HG03135 (cell line): Measurements from ENCODE around the gene MRPL11.

Experiments used
- ATAC-seq: cut with Tn5 transposase; IDR thresholded peaks from one replicate; pipeline ENCODE4 v1.9.1; 2021; ENCODE audit warnings: mild to moderate bottlenecking, moderate library complexity; ENCODE audit not compliant: unreplicated experiment

Gene MRPL11

DNA sequence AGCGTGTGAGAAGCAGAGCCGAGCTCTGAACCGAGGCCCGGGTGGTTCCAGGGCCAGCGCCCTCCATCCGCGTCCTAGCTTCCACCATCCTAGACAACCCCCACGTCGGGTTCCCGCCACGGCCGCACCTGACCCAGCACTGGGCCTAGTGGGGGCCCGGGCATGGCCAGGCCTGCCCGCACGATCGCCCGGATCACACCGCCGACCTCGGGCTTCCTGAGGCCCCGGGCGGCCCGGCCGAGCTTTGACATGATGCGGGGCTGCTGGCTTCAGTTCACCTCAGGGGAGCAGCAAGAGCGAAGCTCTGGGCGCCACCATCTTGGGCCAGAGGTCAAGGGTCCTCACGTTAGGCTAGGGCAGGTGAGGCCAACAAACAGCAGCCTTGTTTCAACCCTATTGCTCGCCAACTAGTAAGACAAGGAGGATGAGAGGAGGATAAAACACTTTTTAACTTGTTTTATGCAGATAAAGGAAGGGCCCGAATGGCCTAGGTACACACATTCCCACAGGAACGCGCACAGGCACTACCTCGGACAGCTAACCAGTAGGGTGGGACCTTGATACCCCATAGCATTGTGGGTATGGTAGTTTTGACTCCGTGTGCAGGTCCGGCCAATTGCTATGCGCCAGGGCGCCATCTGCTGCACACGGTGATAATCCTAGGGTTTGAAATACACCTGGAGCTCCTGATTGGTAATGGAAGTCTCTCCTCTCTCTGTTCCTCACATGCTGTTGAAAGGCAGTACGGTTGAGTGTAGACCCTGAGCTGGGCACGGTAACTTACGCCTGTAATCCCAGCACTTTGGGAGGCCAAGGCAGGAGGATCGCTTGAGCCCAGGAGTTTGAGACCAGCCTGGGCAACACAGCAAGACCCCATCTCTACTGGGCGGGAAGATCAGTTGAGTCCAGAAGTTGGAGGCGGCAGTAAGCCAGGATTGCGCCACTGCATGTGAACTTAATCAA lies at the start of gene MRPL11:
Gene MRPL11, minus strand, starts transcription at position 345 of the 963 bp plus-strand sequence. Its CDS starts 94 bp downstream, at position 251.
- ATAC-seq, result peak; percentile 91

DNA sequence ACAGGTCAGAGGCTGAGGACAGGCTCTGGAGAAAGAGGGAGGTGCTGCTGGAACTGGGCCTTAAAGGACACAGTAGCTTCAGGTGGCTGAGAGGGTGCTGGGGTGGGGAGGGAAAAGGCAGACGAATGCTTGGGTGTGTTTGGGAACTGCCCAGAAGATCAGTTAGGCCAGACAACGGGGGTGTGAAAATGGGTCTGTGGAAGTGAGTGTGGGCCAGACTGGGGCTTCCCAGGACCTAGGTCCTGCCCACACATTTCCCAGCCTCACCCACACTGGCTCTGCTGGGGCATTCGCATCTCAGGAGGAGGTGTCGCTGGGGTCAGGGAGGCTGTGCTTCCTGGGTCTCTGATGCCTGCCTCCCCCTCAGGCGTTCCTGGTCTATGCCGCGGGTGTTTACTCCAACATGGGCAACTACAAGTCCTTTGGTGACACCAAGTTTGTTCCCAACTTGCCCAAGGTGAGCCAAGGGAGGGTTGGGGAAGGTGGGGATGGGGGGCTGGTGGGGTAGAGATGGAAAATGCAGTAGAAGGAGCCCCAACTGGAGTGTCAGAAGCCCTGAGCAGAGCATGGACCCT lies 46.2 kb upstream of the MRPL11 start:
- no peak for ATAC-seq

DNA sequence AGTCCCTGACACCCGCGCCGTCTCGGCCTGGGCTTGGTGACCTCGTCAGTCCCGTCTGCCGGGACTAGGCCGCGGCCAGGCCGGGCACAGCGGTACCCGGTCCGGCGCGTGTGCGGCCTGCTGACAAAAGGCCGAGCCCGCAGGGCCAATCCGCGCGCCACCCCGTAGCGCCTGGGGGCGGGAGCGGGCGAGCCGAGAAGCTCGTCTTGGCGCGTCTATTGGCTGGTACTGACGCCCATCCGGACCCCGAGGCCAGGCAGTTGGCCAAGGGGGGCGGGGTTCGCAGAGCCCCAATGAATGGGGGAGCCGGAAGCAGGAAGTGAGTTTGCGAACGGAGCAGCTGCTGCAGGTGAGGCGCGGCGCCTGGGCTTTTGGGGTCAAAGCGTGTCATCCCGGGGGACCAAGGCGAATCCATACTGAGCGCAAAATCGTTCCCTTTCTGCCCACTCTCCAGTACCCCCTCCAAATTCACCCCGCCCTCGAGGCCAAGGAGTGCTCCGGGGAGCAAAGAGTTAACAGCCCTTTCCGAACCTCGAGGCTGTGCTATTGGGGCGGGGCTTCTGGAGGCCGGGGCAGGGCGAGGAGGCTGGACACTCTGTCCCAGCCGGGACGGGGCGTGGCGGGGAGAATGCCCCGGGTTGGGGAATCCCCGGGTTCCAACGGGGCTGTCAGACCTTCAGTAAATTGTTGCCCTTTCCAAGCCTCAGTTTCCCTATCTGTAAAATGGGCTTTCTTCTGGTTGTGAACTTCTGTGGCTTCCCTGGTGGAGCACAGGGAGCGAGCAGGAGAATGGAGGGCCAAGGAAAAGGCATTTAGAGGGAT lies 41.7 kb upstream of the MRPL11 start, which contains the start of gene DPP3:
Gene DPP3, plus strand, starts transcription at position 318 of the 822 bp plus-strand sequence. CDS start 1,767 bp downstream, outside the sequence.
- ATAC-seq, result peak; percentile 88

DNA sequence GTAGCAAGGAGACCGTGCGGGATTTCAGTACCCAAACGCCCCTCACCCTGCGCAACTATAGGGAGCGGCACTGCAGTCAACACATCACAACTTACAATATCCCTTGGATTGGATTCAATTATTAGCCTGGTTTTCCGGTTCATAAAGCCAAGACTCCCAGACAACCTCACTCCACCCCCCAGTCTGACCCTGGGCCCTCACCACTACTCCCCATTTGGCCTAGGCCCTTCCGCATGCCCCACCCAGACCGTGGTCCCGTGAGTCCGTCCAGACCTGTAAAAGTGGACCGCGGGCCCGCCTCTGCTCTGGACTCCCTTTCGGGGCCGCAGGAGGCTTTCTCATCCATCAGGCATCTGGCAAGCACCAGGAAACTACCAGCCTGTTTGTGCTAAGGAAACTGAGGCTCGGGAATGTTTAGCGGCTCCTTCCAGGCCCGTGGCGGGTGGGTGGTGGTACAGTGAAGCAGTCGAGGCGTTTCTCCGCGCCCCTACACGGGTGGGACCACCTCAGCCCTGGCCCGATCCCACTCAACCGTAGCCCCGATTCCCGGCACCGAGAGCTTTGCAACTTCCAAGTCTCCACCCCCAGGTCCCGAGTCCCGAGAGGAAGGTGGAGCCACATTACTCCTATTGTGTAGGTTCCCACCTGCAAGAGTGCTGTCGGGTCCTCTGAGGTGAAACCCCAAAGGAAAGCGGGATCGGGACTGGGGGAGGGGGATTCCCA lies 40.9 kb upstream of the MRPL11 start:
- ATAC-seq, result no peak

- no peak for ATAC-seq
Observed at GRCh38 chr11:66478729-66479393, 40.2 kb upstream of the MRPL11 start.

DNA sequence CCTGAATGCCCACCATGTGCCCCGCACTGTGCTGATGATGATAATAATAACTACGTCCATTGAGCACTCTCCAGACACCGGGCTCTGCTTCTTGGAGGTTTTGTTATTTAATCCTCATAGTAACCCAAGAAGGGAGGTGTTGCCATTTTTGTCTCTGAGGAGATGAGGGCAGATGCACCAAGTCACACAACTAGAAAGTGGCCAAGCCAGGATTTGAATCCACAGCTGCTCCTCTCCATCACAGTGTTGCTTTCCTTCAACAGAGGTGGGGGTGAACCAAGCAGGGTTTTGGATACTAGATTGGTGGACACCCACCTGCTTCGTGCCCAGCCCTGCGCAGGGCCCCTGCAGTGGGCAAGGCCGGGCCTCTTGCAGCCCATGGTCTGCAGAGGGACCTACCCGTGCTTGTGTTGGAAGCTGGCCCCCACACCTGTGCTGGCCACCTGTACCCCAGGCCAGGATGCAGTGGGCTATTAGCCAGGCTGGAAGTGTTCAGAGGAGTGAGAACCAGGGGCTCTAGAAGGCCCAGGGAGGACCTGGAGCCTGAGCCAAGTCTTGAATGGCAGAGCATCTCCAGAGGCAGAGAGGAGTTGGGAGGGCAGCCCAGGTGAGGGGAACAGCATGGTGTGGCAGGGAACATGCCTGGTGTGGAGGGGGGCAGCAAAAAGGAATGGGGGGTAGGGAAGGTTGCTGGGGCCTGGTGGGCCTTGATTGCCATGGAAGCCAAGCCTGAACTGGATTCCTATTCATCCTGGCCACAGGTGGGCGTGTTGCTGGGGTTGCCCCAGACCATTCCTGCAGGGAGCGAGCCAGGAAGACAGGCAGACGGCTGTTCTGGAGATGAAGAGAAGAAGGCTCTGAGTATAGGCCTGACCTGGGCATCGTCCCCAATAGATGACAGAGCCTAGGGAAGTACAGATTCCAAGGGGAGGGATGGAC lies 38.9 kb upstream of the MRPL11 start:
- no peak for ATAC-seq

DNA sequence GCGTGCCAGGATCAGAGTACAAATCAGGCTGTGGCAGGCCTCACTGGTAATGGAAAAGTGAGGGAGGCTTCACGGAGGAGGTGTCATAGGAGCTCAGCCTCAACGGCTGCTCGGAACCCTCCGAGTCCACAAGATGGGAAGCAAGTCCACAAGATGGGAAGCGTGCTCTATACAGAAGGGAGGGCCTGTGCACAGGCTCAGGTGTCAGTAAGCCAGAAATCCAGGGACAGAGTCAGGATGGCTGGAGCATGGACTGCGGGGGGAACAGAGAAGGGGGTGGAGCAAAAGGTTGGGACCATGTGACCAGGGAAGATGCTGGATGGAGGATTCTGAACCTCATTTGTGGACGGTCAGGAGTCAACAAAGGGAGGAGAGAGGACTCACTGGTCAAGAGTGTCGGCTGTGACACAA lies 38.2 kb upstream of the MRPL11 start:
- no peak for ATAC-seq

DNA sequence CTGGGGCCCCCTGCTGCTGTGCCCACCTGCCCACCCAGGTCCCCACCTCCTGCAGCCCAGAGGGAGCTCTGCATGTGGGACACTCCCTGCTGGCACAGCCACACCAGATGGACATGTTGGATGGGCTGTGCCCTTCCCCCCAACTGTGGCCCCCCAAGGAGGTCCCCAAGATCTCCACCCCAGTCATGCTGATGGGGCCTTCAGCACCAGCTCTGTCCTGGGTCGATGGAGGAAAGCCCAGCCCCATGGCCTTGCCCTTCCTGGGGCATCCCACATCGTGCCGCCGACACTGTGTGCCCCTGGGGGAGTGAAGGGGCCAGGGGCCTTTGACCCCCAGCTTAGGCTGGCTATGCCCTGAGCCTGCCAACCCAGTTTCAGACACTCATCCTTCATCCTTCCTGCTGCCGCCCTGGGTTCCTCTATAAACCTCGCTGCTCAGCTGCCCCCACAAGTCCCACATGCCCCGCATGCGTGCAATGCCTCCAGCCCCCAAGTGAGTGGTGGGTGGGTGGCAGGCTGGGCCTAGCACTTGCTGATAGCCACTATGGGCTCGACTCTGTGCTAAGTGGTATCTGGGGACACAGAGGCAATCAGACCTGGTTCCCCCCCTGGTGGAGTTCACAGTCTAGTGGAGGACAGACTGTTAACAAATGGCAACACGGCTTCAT lies 37.7 kb upstream of the MRPL11 start:
- ATAC-seq, result no peak

DNA sequence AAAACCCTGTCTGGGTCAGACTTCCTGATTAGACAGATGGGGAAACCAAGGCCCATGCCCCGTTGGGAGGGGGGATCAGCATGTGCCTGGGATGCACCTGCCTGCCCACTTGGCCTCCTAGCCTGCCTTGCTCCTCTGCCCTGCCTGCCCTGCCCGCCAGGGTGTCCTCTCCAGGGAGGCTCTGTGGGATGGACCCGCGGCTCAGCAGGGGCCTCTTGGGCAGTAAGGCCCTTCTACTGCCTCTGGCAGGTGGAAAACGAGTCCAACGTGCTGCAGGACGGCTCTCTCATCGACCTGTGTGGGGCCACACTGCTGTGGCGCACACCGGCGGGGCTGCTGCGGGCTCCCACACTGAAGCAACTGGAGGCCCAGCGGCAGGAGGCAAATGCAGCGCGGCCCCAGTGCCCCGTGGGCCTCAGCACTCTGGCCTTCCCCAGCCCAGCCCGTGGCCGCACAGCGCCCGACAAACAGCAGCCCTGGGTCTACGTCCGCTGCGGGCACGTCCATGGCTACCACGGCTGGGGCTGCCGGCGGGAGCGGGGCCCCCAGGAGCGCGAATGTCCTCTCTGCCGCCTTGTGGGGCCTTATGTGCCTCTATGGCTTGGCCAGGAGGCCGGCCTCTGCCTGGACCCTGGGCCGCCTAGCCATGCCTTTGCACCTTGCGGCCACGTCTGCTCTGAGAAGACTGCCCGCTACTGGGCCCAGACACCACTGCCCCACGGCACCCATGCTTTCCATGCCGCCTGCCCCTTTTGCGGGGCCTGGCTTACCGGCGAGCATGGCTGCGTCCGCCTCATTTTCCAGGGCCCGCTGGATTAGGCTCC lies 36.9 kb upstream of the MRPL11 start:
- ATAC-seq, result no peak

DNA sequence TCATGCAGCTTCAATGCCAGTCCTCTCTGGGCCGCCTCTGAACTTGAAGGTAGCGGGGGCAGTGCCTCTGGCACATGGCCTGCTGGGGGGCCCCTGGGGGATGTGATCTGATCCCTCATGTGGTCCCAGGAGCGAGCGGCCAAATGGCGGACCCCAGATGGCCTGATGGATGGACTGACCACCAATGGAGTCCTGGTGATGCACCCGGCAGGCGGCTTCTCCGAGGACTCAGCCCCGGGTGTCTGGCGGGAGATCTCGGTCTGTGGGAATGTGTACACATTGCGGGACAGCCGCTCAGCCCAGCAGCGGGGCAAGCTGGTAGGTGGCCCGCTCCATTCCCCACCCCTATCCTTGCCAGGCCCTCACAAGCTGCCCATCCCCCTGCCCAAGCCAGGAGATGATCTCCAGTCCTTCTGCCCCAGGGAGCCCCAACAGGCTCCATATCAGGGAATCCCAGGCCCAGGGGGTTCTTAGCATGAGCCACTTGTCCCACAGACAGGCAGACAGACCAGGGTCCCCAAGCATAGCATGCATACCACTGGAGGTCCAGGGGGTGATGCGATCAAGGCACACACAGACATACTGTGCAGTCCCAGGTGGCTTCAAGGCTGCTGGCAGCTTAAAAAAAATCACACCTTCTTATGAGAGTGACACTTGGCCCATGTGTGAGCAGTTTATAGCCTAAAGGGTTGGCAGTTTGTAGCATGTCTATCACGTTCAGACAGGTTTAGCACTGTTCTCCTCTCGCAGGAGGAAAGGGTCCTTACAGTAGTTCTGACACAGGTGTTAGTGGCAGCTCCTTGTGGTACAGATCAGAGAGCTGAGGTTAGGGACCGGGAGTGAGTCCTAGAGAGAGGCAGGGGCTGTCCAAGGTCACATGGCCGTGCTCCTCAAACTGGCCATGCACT lies 35.2 kb upstream of the MRPL11 start:
- ATAC-seq, result no peak

DNA sequence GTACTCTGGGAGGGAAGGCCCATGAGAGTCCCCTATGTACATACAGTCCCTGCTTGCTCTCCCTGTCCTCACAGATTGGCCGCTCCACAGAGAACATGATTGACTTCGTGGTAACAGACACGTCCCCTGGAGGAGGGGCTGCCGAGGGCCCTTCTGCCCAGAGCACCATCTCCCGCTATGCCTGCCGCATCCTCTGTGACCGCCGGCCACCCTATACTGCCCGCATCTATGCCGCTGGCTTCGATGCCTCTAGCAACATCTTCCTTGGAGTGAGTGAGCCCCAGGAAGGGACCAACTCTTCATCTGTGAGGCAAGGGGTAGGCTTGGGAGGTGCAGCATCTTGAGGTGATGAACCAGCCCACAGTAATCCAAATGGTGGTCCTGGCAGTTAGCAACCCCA lies 34.5 kb upstream of the MRPL11 start:
- ATAC-seq, result no peak

DNA sequence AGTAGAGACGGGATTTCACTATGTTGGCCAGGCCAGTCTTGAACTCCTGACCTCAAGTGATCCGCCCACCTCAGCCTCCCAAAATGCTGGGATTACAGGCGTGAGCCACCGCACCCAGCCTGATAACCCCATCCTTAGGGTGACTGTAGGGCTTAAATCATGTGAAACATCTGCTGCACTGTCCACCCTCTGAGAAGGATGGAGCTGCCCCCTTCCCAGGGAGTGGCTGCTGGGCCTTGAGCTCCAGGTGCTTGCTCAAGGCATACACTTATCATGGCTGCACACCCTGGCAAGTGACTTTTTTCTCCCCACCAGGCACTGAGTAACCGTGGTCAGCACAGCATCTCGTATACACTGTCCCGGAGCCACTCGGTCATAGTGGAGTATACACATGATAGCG lies 33.4 kb upstream of the MRPL11 start:
- ATAC-seq, result no peak

GRCh38 chr11:66471142-66471541 lies 32.5 kb upstream of the MRPL11 start:
- ATAC-seq, result no peak

DNA sequence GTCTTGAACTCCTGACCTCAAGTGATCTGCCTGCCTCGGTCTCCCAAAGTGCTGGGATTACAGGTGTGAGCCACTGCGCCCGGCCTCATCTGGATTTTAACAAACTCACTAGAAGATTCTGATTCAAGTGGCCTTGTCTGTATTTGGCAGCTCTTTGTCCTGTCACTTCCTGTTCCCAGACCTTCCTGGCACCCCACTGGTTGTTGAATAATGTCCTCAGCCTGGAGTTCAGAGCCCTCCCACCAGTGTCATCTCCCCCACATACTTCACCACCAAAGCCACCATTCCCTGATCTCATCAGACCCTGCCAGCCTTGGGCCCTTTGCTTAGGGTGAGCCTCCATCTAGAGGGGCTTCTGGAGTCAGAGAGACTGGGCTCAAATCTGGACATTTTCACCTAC lies 31.4 kb upstream of the MRPL11 start:
- ATAC-seq, result no peak

- no peak for ATAC-seq
Observed at GRCh38 chr11:66469441-66469840, 30.8 kb upstream of the MRPL11 start.

GRCh38 chr11:66468691-66469090 lies 30.0 kb upstream of the MRPL11 start:
- no peak for ATAC-seq

DNA sequence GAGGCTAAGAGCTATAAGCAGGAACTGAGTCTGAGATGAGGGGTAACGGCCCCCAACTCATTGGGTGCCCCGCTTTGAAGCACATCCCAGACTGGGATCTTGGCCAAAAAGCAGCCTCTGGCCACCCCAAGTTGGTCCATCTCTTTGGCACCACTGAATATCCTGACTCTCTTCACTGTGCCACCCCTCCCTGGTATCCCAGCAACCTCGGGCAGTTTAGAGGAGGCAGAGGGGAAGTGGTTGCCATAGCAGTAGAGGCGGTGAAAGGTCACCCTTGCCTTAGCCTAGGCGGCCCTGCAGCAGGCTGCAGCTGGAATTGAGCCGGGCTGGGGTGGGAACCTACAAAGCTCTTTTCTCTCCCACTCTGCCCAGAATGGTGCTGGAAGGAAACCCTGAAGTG lies 29.1 kb upstream of the MRPL11 start:
- ATAC-seq, result no peak
